HepG2 (cell line): Measurements from ENCODE around the gene RABGAP1L. TPM values are rescaled to one million over a fixed set of nuclear protein-coding genes. Genes with fewer than 3 reads are reported as not detected.

Experiments used
- MBNL3 ChIP-seq: fragments of 250-450 bp; sonication (Bioruptor Pico); conservative IDR thresholded peaks from 2 replicates; pipeline ENCODE4 v1.8.0; 2022; ENCODE audit warnings: mild to moderate bottlenecking, inconsistent platforms
- MXD4 ChIP-seq: IDR thresholded peaks from 2 replicates; pipeline ENCODE4 v1.6.1; 2016; ENCODE audit warnings: mild to moderate bottlenecking, missing biosample characterization, missing genetic modification reagents
- NR2F1 ChIP-seq, 2 experiments: fragments of 450-650 bp in 1 of 2; formaldehyde crosslinking in 1 of 2; IDR thresholded peaks; 2 replicates each; pipeline versions ENCODE4 v1.5.0 to v1.6.1; 2016 to 2020; ENCODE audit warnings: mild to moderate bottlenecking in 1 of 2, missing compliant biosample characterization in 1 of 2, missing genetic modification reagents in 1 of 2, moderate library complexity in 1 of 2
- PLRG1 ChIP-seq: fragments of 450-650 bp; conservative IDR thresholded peaks from 2 replicates; pipeline ENCODE4 v1.6.1; 2016
- SAFB2 ChIP-seq: sonication (generic); formaldehyde crosslinking; IDR thresholded peaks from 2 replicates; pipeline ENCODE4 v1.5.1; 2020; ENCODE audit warnings: missing genetic modification reagents, low read depth, mild to moderate bottlenecking, borderline replicate concordance
- TGIF2 ChIP-seq: IDR thresholded peaks from 2 replicates; pipeline ENCODE4 v1.6.1; 2016; ENCODE audit warnings: control low read depth, missing compliant biosample characterization
- ZBTB7A ChIP-seq: sonication (generic); formaldehyde crosslinking; IDR thresholded peaks from 2 replicates; pipeline ENCODE4 v1.8.0; 2022; ENCODE audit warnings: mild to moderate bottlenecking, missing genetic modification reagents
- ZNF17 ChIP-seq: sonication (generic); formaldehyde crosslinking; IDR thresholded peaks from 2 replicates; pipeline ENCODE4 v1.5.0; 2020; ENCODE audit warnings: mild to moderate bottlenecking, missing genetic modification reagents
- ZNF543 ChIP-seq: sonication (generic); formaldehyde crosslinking; IDR thresholded peaks from 2 replicates; pipeline ENCODE4 v1.4.0; 2020; ENCODE audit warnings: mild to moderate bottlenecking, missing genetic modification reagents
- polyA plus RNA-seq, 8 experiments: library from polyadenylated mRNA; depleted of rRNA in 3 of 8; stranded (reverse) in 7 of 8; unstranded in 1 of 8; fragments of >200 nt; fragmentation: Illumina TruSeq in 4 of 8; extraction: Trizol in 4 of 8; gene quantifications; 2 replicates each; pipeline versions ENCODE4 v1.2.1 to v1.2.3, GENCODE V29; 2011 to 2016; ENCODE audit warnings: low read depth in 4 of 8, missing spikeins in 1 of 8, mixed read lengths in 1 of 8; ENCODE audit not compliant: insufficient read depth in 1 of 8
- total RNA-seq, 5 experiments: library from RNA; depleted of rRNA; stranded (reverse); fragments of >200 nt; fragmentation: Illumina TruSeq; extraction: Trizol; gene quantifications; 2 replicates each; pipeline ENCODE4 v1.2.3, GENCODE V29; 2016; ENCODE audit warnings: low read depth in 1 of 5
- TF ChIP-seq, protein P1 (sequence below): sonication (generic); formaldehyde crosslinking; IDR thresholded peaks from 2 replicates; pipeline ENCODE4 v1.5.0; 2020; ENCODE audit warnings: missing genetic modification reagents
- TF ChIP-seq, protein P2 (sequence below): sonication (generic); formaldehyde crosslinking; IDR thresholded peaks from 2 replicates; pipeline ENCODE4 v1.4.0; 2020; ENCODE audit warnings: missing genetic modification reagents

Gene RABGAP1L
- total and polyA plus RNA-seq, 2 of the 13 experiments (the other 11 are each of a cell fraction or from before 2014, with no cell fraction given) = 7.9 to 22.6 TPM

DNA sequence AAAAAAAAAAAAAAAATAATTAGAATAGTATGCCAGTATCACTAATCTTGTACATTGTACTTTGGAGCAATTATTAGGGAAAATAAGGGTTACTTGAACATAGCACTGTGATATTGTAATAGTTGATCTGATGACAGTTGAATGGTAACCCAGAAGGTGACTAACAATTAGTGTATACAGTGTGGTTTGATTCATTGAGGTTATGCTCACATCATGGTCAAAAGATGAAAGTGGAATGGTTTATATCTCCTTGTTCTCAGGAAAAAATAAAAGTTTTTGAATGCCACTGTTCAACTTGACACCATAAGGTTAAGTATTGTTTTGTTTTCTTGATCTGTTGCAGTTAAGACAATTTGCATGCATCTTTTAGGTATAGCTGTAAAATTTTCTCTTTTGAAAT lies 375.5 kb downstream of the RABGAP1L start (continued):
- no peak for TF ChIP-seq ZNF17
- TF ChIP-seq, protein P1, sequence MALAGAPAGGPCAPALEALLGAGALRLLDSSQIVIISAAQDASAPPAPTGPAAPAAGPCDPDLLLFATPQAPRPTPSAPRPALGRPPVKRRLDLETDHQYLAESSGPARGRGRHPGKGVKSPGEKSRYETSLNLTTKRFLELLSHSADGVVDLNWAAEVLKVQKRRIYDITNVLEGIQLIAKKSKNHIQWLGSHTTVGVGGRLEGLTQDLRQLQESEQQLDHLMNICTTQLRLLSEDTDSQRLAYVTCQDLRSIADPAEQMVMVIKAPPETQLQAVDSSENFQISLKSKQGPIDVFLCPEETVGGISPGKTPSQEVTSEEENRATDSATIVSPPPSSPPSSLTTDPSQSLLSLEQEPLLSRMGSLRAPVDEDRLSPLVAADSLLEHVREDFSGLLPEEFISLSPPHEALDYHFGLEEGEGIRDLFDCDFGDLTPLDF (CRISPR knock-in tag) = no peak
- no peak for TF ChIP-seq ZBTB7A
- TF ChIP-seq, protein P2, sequence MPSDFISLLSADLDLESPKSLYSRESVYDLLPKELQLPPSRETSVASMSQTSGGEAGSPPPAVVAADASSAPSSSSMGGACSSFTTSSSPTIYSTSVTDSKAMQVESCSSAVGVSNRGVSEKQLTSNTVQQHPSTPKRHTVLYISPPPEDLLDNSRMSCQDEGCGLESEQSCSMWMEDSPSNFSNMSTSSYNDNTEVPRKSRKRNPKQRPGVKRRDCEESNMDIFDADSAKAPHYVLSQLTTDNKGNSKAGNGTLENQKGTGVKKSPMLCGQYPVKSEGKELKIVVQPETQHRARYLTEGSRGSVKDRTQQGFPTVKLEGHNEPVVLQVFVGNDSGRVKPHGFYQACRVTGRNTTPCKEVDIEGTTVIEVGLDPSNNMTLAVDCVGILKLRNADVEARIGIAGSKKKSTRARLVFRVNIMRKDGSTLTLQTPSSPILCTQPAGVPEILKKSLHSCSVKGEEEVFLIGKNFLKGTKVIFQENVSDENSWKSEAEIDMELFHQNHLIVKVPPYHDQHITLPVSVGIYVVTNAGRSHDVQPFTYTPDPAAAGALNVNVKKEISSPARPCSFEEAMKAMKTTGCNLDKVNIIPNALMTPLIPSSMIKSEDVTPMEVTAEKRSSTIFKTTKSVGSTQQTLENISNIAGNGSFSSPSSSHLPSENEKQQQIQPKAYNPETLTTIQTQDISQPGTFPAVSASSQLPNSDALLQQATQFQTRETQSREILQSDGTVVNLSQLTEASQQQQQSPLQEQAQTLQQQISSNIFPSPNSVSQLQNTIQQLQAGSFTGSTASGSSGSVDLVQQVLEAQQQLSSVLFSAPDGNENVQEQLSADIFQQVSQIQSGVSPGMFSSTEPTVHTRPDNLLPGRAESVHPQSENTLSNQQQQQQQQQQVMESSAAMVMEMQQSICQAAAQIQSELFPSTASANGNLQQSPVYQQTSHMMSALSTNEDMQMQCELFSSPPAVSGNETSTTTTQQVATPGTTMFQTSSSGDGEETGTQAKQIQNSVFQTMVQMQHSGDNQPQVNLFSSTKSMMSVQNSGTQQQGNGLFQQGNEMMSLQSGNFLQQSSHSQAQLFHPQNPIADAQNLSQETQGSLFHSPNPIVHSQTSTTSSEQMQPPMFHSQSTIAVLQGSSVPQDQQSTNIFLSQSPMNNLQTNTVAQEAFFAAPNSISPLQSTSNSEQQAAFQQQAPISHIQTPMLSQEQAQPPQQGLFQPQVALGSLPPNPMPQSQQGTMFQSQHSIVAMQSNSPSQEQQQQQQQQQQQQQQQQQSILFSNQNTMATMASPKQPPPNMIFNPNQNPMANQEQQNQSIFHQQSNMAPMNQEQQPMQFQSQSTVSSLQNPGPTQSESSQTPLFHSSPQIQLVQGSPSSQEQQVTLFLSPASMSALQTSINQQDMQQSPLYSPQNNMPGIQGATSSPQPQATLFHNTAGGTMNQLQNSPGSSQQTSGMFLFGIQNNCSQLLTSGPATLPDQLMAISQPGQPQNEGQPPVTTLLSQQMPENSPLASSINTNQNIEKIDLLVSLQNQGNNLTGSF (CRISPR knock-in tag) = no peak
- TF ChIP-seq ZNF543 (CRISPR knock-in tag) = no peak
- TF ChIP-seq NR2F1 (CRISPR knock-in tag; IDR thresholded peaks at IDR 0.05) = no peak
- TF ChIP-seq PLRG1 = no peak
- no peak for TF ChIP-seq SAFB2
- TF ChIP-seq MBNL3 (CRISPR knock-in tag) = no peak
- no peak for TF ChIP-seq TGIF2 (CRISPR knock-in tag)
- no peak for TF ChIP-seq MXD4
